Retinal pigment epithelial cell (primary cell): ENCODE measurements around the gene DSCAM.
"Not testable (repeated sequence)": the region's sequence is repeated elsewhere in the genome, so short reads cannot be mapped to it uniquely, and the experiment has no call there.

ENCODE experiments used
- DNase-seq: peaks from one replicate; pipeline ENCODE4 v3.0.0-alpha.2; 2010; ENCODE audit warnings: low read depth
- H3K4me3 ChIP-seq: 2 replicates; pipeline ENCODE4 v1.5.1; 2011; ENCODE audit warnings: mild to moderate bottlenecking, low read length, control low read depth, moderate library complexity
- CTCF ChIP-seq: conservative IDR thresholded peaks from 2 replicates; pipeline ENCODE4 v1.5.1; 2011; ENCODE audit warnings: low read depth, low read length, control low read depth, inconsistent platforms

The DSCAM gene

GRCh38 chr21:40043866-40044265 lies 803.1 kb downstream of the DSCAM start:
- H3K4me3 ChIP-seq = no peak overlapping the region
- no peak for TF ChIP-seq CTCF
- DNase-seq = no peak

GRCh38 chr21:40043423-40043822 lies 803.5 kb downstream of the DSCAM start:
- TF ChIP-seq CTCF = no peak
- DNase-seq = no peak
- H3K4me3 ChIP-seq = no peak overlapping the region

GRCh38 chr21:40041446-40041845 lies 805.5 kb downstream of the DSCAM start:
- no peak for DNase-seq
- H3K4me3 ChIP-seq = no peak overlapping the region
- no peak for TF ChIP-seq CTCF

GRCh38 chr21:40033156-40033782 lies 813.7 kb downstream of the DSCAM start:
- not testable (repeated sequence) for H3K4me3 ChIP-seq, DNase-seq

- H3K4me3 ChIP-seq = no peak overlapping the region
- DNase-seq = no peak
- no peak for TF ChIP-seq CTCF
Observed at GRCh38 chr21:40029888-40030287, 817.1 kb downstream of the DSCAM start.

GRCh38 chr21:40028393-40028792 lies 818.6 kb downstream of the DSCAM start:
- DNase-seq, H3K4me3 ChIP-seq: not testable (repeated sequence)

GRCh38 chr21:40021558-40022351 lies 825.2 kb downstream of the DSCAM start:
- no peak overlapping the region for H3K4me3 ChIP-seq
- TF ChIP-seq CTCF = no peak
- no peak for DNase-seq

GRCh38 chr21:40020651-40021050 lies 826.3 kb downstream of the DSCAM start:
- DNase-seq = no peak
- no peak overlapping the region for H3K4me3 ChIP-seq
- TF ChIP-seq CTCF = no peak
